ENCODE measurements around the gene DHX16.

Gene DHX16

DNA sequence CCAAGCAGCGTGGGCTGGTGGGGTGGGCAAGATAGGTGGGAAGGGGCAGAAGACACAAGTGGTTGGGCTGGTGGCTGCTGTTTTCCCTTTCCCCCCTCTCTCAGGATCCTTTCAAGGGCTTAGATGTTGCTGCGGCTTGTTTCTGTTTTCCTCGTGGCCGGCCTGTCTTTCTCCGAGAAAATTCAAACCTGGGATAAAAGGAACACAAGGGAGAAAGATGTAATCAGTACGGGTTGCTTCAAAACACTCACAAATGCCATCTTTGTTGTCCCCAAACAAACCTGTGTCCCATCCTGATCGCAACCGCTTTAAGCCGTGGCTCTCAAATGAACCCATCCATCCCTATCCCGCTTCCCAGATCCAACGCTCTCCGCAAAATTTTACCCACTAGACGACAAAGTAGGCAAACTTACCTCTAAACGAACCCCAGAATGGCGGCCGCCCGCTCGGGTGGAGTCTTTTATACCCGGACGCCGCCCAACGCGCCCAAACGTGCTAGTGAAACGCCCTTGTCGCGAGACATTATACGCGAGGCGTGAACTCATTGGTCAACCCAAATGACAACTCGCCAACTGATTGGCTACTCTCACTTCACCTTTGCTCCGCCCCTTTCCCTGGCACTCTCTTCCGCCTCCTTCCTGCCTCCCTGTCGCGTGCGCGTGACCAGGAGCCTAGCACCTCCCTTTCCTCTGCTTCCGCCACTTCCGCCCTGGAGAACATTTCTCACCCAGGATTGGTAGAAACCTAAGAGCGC, 55.8 kb downstream of the DHX16 start, which contains the start of gene PPP1R10:
Gene PPP1R10, minus strand, starts transcription at position 433 of the 754 bp plus-strand sequence. CDS start 7,299 bp downstream, outside the sequence.
- intact Hi-C loops (cut with DNase I; ENCODE audit: low total_unique reads): loop anchor here (5.0 kb wide), 2 partner anchors 60 to 105 kb away; partner anchors contain the start of genes GNL1, PRR3 and TUBB
- H3K9me3 ChIP-seq: no peaks in the 10 kb centered on the region
- H3K27me3 ChIP-seq: no peaks in the 10 kb centered on the region
- H3K4me1 ChIP-seq: peaks cover 0 to 38% (median 30%) of the 10 kb centered on the region in 4 donors
- peak within 1 kb of the TSS; percentile 87 to 90 for H3K4me3 ChIP-seq
- TF ChIP-seq, protein P1, sequence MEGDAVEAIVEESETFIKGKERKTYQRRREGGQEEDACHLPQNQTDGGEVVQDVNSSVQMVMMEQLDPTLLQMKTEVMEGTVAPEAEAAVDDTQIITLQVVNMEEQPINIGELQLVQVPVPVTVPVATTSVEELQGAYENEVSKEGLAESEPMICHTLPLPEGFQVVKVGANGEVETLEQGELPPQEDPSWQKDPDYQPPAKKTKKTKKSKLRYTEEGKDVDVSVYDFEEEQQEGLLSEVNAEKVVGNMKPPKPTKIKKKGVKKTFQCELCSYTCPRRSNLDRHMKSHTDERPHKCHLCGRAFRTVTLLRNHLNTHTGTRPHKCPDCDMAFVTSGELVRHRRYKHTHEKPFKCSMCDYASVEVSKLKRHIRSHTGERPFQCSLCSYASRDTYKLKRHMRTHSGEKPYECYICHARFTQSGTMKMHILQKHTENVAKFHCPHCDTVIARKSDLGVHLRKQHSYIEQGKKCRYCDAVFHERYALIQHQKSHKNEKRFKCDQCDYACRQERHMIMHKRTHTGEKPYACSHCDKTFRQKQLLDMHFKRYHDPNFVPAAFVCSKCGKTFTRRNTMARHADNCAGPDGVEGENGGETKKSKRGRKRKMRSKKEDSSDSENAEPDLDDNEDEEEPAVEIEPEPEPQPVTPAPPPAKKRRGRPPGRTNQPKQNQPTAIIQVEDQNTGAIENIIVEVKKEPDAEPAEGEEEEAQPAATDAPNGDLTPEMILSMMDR (IDR thresholded peaks at IDR 0.05): no peak
- DNase-seq: peak; percentile 99 to 100
- peaks cover 38 to 40% (median 38%) of the 10 kb centered on the region in 3 donors for H3K36me3 ChIP-seq
- H3K27ac ChIP-seq: peak within 1 kb of the TSS; percentile 96 to 98

DNA sequence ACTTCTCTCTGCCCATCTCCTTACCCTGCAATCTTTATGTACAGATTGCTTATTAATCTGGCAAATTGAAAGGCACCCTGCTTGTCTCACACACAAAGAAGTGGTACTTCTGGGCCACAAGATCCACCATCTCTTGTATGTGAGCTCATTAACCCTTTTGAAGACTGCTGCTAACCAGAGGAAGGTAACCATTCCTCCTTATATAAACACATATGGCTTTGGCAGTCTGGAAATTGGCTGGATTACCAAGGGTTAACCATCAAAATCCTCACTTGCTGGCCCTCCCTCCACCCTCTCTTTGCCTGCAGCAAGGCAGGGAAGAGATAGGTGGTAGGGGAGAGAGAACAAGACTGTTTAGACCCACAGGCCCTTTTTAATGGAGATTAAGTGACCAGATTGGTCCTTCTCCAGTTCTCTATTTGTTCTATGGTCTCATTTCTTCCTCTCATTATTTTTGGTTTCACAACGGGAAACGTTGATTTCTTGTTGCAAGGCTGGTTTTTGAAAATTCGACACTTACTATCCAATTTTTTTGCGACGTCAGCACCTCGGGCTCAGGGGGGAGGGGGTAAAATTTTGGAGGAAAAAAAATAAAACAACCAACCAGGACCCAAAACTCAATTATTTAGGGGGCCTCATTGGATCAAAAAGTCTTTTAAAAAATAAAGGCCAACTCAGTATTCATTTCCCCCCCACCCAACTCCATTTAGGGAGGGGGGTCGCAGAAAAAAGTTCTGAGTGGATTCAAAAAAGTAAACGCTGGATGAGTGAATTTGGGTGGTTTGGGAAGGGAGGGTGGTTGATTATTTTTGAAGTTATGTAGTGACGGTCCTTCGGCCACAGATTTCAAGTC, 56.6 kb downstream of the DHX16 start:
- peak overlapping the region; percentile 87 to 90 for H3K4me3 ChIP-seq
- intact Hi-C loops (cut with DNase I; ENCODE audit: low total_unique reads): loop anchor here (5.0 kb wide), 2 partner anchors 59 to 106 kb away; partner anchors contain the start of genes GNL1, PRR3 and TUBB
- TF ChIP-seq, protein P1 (IDR thresholded peaks at IDR 0.05): no peak
- peaks cover 0 to 46% (median 33%) of the 10 kb centered on the region in 4 donors for H3K4me1 ChIP-seq
- H3K27me3 ChIP-seq: no peaks in the 10 kb centered on the region
- H3K9me3 ChIP-seq: no peaks in the 10 kb centered on the region
- peak overlapping the region; percentile 96 to 98 for H3K27ac ChIP-seq
- peaks cover 30 to 32% (median 31%) of the 10 kb centered on the region in 3 donors for H3K36me3 ChIP-seq
- no peak for DNase-seq

DNA sequence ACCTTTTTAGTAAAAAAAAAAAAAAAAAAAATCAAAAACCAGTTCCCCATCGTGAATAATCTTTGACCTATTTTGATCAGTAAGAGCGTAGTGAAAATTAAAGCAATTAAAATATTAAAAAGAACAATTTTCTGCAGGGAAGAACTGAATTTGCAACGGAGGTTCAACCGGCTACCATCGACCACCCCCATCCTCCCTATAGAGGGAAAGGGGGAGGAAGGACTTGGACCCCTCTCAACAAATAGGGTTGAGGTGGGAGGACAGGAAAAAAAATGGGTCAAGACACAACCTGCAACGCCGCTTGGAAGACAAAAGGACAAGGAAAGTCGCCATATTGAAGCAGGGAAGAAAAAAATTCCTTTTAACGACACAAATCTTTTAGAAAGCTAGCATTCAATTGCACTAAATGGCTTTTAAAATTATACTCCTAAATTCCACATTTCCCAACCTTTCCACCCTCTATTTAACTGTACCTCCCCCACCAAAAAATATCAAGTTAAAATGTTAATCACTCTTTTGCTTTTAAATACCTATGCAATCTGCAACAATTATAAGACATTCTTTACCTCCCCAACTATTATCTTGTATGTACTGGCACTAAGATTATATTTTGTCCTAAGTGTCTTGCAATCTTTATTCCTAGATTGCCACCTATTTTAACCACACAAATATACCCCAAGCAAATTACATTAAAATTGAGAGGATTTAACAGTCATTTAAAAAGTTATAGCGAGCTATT, 57.4 kb downstream of the DHX16 start:
- peak overlapping the region; percentile 96 to 98 for H3K27ac ChIP-seq
- H3K36me3 ChIP-seq: peaks cover 22 to 24% (median 23%) of the 10 kb centered on the region in 3 donors
- TF ChIP-seq, protein P1 (IDR thresholded peaks at IDR 0.05): no peak
- no peaks in the 10 kb centered on the region for H3K27me3 ChIP-seq
- peaks cover 0 to 54% (median 36%) of the 10 kb centered on the region in 4 donors for H3K4me1 ChIP-seq
- H3K4me3 ChIP-seq: peak overlapping the region; percentile 87 to 90
- no peaks in the 10 kb centered on the region for H3K9me3 ChIP-seq
- peak; percentile 37 to 64 for DNase-seq
- intact Hi-C loops (cut with DNase I; ENCODE audit: low total_unique reads): loop anchor here (5.0 kb wide), 2 partner anchors 58 to 107 kb away; partner anchors contain the start of genes GNL1, PRR3 and TUBB

DNA sequence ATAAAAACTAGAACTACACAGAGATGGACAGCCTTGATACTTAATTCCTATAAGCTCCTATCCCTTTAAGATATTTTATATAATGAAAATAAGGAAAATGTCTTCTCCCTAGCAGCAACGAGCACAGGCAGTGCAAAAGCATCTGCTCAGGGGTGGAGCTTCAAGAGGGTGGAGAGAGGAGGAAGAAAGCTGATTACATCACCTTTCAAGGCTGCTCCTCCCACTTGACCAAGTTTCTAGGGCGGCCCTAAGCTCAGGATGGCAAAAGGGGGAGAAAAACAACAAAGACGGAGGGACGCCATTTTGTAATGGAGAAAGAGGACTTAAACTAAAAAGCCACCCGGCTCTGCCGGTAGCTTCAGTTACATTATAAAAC, 58.0 kb downstream of the DHX16 start:
- Histone ChIP-seq H3K4me3 (peak overlapping the region; percentile 87 to 90), H3K4me1 (peaks cover 0 to 59% (median 41%) of the 10 kb centered on the region in 4 donors), H3K9me3 (no peaks in the 10 kb centered on the region), H3K36me3 (peaks cover 17 to 19% (median 17%) of the 10 kb centered on the region in 3 donors), H3K27me3 (no peaks in the 10 kb centered on the region), H3K27ac (peak overlapping the region; percentile 96 to 98)
- intact Hi-C loops (cut with DNase I; ENCODE audit: low total_unique reads): loop anchor here (5.0 kb wide), 2 partner anchors 58 to 107 kb away; partner anchors contain the start of genes GNL1, PRR3 and TUBB
- peak; percentile 91 to 94 for DNase-seq
- TF ChIP-seq, protein P1 (IDR thresholded peaks at IDR 0.05): no peak

All from tibial artery (tissue), 4 donors.